OCI-LY1 (cell line): Measurements from ENCODE around the gene NUDT17.

ENCODE experiments used
- H2AFZ ChIP-seq: fragments of 200-600 bp; sonication (generic), shearing (Covaris generic); 2 replicates; pipeline ENCODE4 v1.6.0; 2014; ENCODE audit warnings: antibody characterized with exemption, mild to moderate bottlenecking, low read length
- H3F3A ChIP-seq: fragments of 200-600 bp; sonication (generic), shearing (Covaris generic); 2 replicates; pipeline ENCODE4 v1.6.0; 2014; ENCODE audit warnings: mild to moderate bottlenecking, antibody characterized with exemption, low read length, moderate library complexity; ENCODE audit not compliant: insufficient read depth
- H3K27ac ChIP-seq: fragments of 200-600 bp; sonication (generic); 2 replicates; pipeline ENCODE4 v1.5.1; 2014; ENCODE audit warnings: low read length, mixed run types, mild to moderate bottlenecking, low read depth; ENCODE audit not compliant: poor library complexity, severe bottlenecking
- H3K27me3 ChIP-seq: fragments of 200-600 bp; sonication (generic); 2 replicates; pipeline ENCODE4 v1.6.0; 2014; ENCODE audit warnings: antibody characterized with exemption, mild to moderate bottlenecking, low read length, moderate library complexity; ENCODE audit not compliant: insufficient read depth
- H3K36me3 ChIP-seq: fragments of 200-600 bp; sonication (generic); 2 replicates; pipeline ENCODE4 v1.6.1; 2014; ENCODE audit warnings: mild to moderate bottlenecking, antibody characterized with exemption, low read length, moderate library complexity, mixed read lengths; ENCODE audit not compliant: insufficient read depth
- H3K4me1 ChIP-seq: fragments of 200-600 bp; sonication (generic); 2 replicates; pipeline ENCODE4 v1.5.1; 2014; ENCODE audit warnings: mild to moderate bottlenecking, low read length, moderate library complexity; ENCODE audit not compliant: insufficient read depth, severe bottlenecking
- H3K4me2 ChIP-seq: fragments of 200-600 bp; sonication (generic), shearing (Covaris generic); 2 replicates; pipeline ENCODE4 v1.6.1; 2014; ENCODE audit warnings: low read length
- H3K4me3 ChIP-seq: fragments of 200-600 bp; sonication (generic); 2 replicates; pipeline ENCODE4 v1.5.1; 2014; ENCODE audit warnings: low read length, low read depth, mild to moderate bottlenecking, mixed read lengths; ENCODE audit not compliant: poor library complexity, severe bottlenecking
- H3K79me2 ChIP-seq: fragments of 200-600 bp; shearing (Covaris generic); 2 replicates; pipeline ENCODE4 v1.6.1; 2016; ENCODE audit warnings: mixed run types, low read length, mixed read lengths; ENCODE audit not compliant: insufficient read depth
- H3K9ac ChIP-seq: fragments of 200-600 bp; sonication (generic), shearing (Covaris generic); 2 replicates; pipeline ENCODE4 v1.6.1; 2014; ENCODE audit warnings: mild to moderate bottlenecking, low read length, mixed read lengths
- H3K9me2 ChIP-seq: fragments of 200-600 bp; sonication (generic), shearing (Covaris generic); 2 replicates; pipeline ENCODE4 v1.6.1; 2014; ENCODE audit warnings: low read depth, mild to moderate bottlenecking, low read length, mixed read lengths
- H3K9me3 ChIP-seq: fragments of 200-600 bp; shearing (Covaris generic); 2 replicates; pipeline ENCODE4 v1.6.1; 2014; ENCODE audit warnings: low read length, mixed read lengths
- H4K20me1 ChIP-seq: fragments of 200-600 bp; sonication (generic), shearing (Covaris generic); 2 replicates; pipeline ENCODE4 v1.6.0; 2016; ENCODE audit warnings: mild to moderate bottlenecking, low read length; ENCODE audit not compliant: insufficient read depth
- CTCF ChIP-seq: fragments of 200-600 bp; sonication (generic), shearing (Covaris generic); IDR thresholded peaks from 2 replicates; pipeline ENCODE4 v1.5.1; 2017; ENCODE audit warnings: mild to moderate bottlenecking, antibody characterized with exemption, low read length, moderate library complexity, mixed read lengths
- EZH2 ChIP-seq: fragments of 200-600 bp; sonication (generic), shearing (Covaris generic); IDR thresholded peaks from 2 replicates; pipeline ENCODE4 v1.8.0; 2017; ENCODE audit warnings: borderline replicate concordance, mixed run types, mild to moderate bottlenecking, antibody characterized with exemption, low read length, moderate library complexity, mixed read lengths

The NUDT17 gene

GRCh38 chr1:145892486-145893087 is 47.2 kb downstream of the NUDT17 start:
- H3K36me3 ChIP-seq: no peaks in the 10 kb centered on the region
- H3K27ac ChIP-seq: no peak overlapping the region
- no peaks in the 10 kb centered on the region for H3K9me3 ChIP-seq
- H3K4me2 ChIP-seq: no peak overlapping the region
- no peak overlapping the region for H3K4me3 ChIP-seq
- no peaks in the 10 kb centered on the region for H4K20me1 ChIP-seq
- TF ChIP-seq CTCF: no peak
- TF ChIP-seq EZH2: no peak
- H3K9ac ChIP-seq: no peak overlapping the region
- no peaks in the 10 kb centered on the region for H3K9me2 ChIP-seq
- no peaks in the 10 kb centered on the region for H3K79me2 ChIP-seq
- H3K4me1 ChIP-seq: no peaks in the 10 kb centered on the region
- no peak overlapping the region for H2AFZ ChIP-seq
- H3F3A ChIP-seq: no peaks in the 10 kb centered on the region
- peaks cover 5% of the 10 kb centered on the region; the same call in 1 of the 2 replicates for H3K27me3 ChIP-seq

- Histone ChIP-seq H3K9ac (no peak overlapping the region), H3K9me3 (no peaks in the 10 kb centered on the region), H3K27ac (no peak overlapping the region), H3F3A (no peaks in the 10 kb centered on the region), H4K20me1 (no peaks in the 10 kb centered on the region), H3K4me3 (no peak overlapping the region), H3K27me3 (peaks cover 4% of the 10 kb centered on the region; the same call in 1 of the 2 replicates), H3K79me2 (no peaks in the 10 kb centered on the region), H3K9me2 (no peaks in the 10 kb centered on the region), H3K36me3 (no peaks in the 10 kb centered on the region), H3K4me1 (no peaks in the 10 kb centered on the region), H2AFZ (no peak overlapping the region), H3K4me2 (no peak overlapping the region)
- TF ChIP-seq CTCF (no peak), EZH2 (no peak)
Measured at GRCh38 chr1:145893306-145894055, 48.1 kb downstream of the NUDT17 start.

- Histone ChIP-seq H3K4me1 (no peaks in the 10 kb centered on the region), H3K27ac (no peak overlapping the region), H3K9me3 (no peaks in the 10 kb centered on the region), H3K4me2 (no peak overlapping the region), H3F3A (no peaks in the 10 kb centered on the region), H3K36me3 (no peaks in the 10 kb centered on the region), H3K4me3 (no peak overlapping the region), H3K79me2 (no peaks in the 10 kb centered on the region), H3K9ac (no peak overlapping the region), H2AFZ (no peak overlapping the region), H3K27me3 (no peaks in the 10 kb centered on the region), H3K9me2 (no peaks in the 10 kb centered on the region), H4K20me1 (no peaks in the 10 kb centered on the region)
- TF ChIP-seq CTCF: no peak
- no peak for TF ChIP-seq EZH2
Measured at GRCh38 chr1:145895471-145895870, 50.0 kb downstream of the NUDT17 start.
